HL-60 (cell line): Measurements from ENCODE around the gene KIF26B.

ENCODE experiments used
- GABPA ChIP-seq: IDR thresholded peaks from 2 replicates; pipeline ENCODE4 v1.6.1; 2012; ENCODE audit warnings: low read depth
- POLR2AphosphoS5 ChIP-seq: IDR thresholded peaks from 2 replicates; pipeline ENCODE4 v1.6.1; 2012; ENCODE audit warnings: low read depth
- TF ChIP-seq, protein P1 (sequence below): IDR thresholded peaks from one replicate; pipeline ENCODE4 v1.5.1; 2011; ENCODE audit warnings: low read length, control low read depth, inconsistent platforms; ENCODE audit not compliant: insufficient read depth

GRCh38 chr1:245247356-245247755 is 92.6 kb downstream of the KIF26B start:
- no peak for TF ChIP-seq POLR2AphosphoS5
- TF ChIP-seq, protein P1, sequence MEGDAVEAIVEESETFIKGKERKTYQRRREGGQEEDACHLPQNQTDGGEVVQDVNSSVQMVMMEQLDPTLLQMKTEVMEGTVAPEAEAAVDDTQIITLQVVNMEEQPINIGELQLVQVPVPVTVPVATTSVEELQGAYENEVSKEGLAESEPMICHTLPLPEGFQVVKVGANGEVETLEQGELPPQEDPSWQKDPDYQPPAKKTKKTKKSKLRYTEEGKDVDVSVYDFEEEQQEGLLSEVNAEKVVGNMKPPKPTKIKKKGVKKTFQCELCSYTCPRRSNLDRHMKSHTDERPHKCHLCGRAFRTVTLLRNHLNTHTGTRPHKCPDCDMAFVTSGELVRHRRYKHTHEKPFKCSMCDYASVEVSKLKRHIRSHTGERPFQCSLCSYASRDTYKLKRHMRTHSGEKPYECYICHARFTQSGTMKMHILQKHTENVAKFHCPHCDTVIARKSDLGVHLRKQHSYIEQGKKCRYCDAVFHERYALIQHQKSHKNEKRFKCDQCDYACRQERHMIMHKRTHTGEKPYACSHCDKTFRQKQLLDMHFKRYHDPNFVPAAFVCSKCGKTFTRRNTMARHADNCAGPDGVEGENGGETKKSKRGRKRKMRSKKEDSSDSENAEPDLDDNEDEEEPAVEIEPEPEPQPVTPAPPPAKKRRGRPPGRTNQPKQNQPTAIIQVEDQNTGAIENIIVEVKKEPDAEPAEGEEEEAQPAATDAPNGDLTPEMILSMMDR: no peak
- TF ChIP-seq GABPA: no peak
